Right lobe of liver (tissue), 6 donors: ENCODE data around the gene TNIK. TPM values are rescaled to one million over a fixed set of nuclear protein-coding genes. Genes with fewer than 3 reads are reported as not detected.

Experiments used
- ATAC-seq, 4 donors: fragments of 200-7000 bp; cut with Tn5 transposase; one replicate each; pipeline ENCODE4 v1.9.1; 2020; ENCODE audit warnings: mild to moderate bottlenecking in 4 of 4, moderate library complexity in 4 of 4
- DNase-seq, 3 donors: peaks; one replicate each; pipeline ENCODE4 v3.0.0-alpha.2; 2020
- H3K27ac ChIP-seq, 3 donors: fragments of 200-600 bp; one replicate each; pipeline ENCODE4 v1.8.0; 2022
- H3K27me3 ChIP-seq, 2 donors: fragments of 200-600 bp; one replicate each; pipeline ENCODE4 v1.8.0; 2022
- H3K36me3 ChIP-seq, 4 donors: fragments of 200-600 bp; sonication (generic) in 1 of 4; one replicate each; pipeline versions ENCODE4 v1.5.1 to v1.8.0; 2017 to 2022; ENCODE audit warnings: control low read depth in 1 of 4
- H3K4me1 ChIP-seq, 4 donors: fragments of 200-600 bp; sonication (generic) in 1 of 4; one replicate each; pipeline versions ENCODE4 v1.5.1 to v1.8.0; 2017 to 2022; ENCODE audit warnings: control low read depth in 1 of 4
- H3K4me3 ChIP-seq, 3 donors: fragments of 200-600 bp; one replicate each; pipeline ENCODE4 v1.8.0; 2022
- H3K9me3 ChIP-seq, 4 donors: fragments of 200-600 bp; sonication (generic) in 1 of 4; one replicate each; pipeline versions ENCODE4 v1.5.1 to v1.8.0; 2017 to 2022; ENCODE audit warnings: control low read depth in 1 of 4
- CTCF ChIP-seq, 4 donors: fragments of 200-600 bp in 3 of 4; fragments of 450-650 bp in 1 of 4; IDR thresholded peaks; one replicate each; pipeline versions ENCODE4 v1.5.1 to v1.8.0; 2016 to 2022; ENCODE audit warnings: antibody characterized with exemption in 4 of 4, mild to moderate bottlenecking in 2 of 4
- POLR2A ChIP-seq: fragments of 450-650 bp; IDR thresholded peaks from one replicate; pipeline ENCODE4 v1.6.1; 2017; ENCODE audit warnings: antibody characterized with exemption, mild to moderate bottlenecking
- WGBS: methylation state at CpG from one replicate; pipeline ENCODE4 v1.1.6; 2018; ENCODE audit warnings: low coverage, low lambda C conversion rate; ENCODE audit not compliant: insufficient coverage; ENCODE audit errors: missing lambda C conversion rate; 5-methylcytosine and 5-hydroxymethylcytosine counted together
- intact Hi-C, 2 donors: fragments of 100-400 bp; cut with DNase I; formaldehyde crosslinking; loops; one replicate each; pipeline versions ENCODE4 v1.11.2 to v1.14.1; 2022
- total RNA-seq, 6 experiments: library from RNA; depleted of rRNA in 2 of 6; stranded (reverse); fragments of >200 nt in 2 of 6; fragmentation: NEBNext Ultra II Directional in 3 of 6; extraction: Animal tissue kit (Norgen Biotek cat#: 25700) in 3 of 6; gene quantifications; one replicate each; pipeline versions ENCODE4 v1.1.0 to v1.2.4, GENCODE V29; 2016 to 2023
- donor health status: DM: no; HTN: yes; CAD: no.
- donor health status: DM: no; HTN: no; CAD: no.
- donor health status: DM: no; HTN: no; CAD: no.
- donor health status: DM: no; HTN: yes; CAD: no.
- donor health status: DM: no; HTN: yes; CAD: no.

Gene TNIK
- total RNA-seq, 6 experiments from 2014 or later: 5.2 to 8.0 (median 6.8) TPM

GRCh38 chr3:171495413-171495812, 35.2 kb upstream of the TNIK start:
- intact Hi-C loops: no loop called here
- no peak for DNase-seq
- ATAC-seq: no peak
- no peak overlapping the region for H3K27ac ChIP-seq
- no peaks in the 10 kb centered on the region for H3K27me3 ChIP-seq
- TF ChIP-seq POLR2A (no peak), CTCF (IDR thresholded peaks at IDR 0.05) (no peak)
- H3K36me3 ChIP-seq: no peaks in the 10 kb centered on the region
- no peaks in the 10 kb centered on the region for H3K9me3 ChIP-seq
- H3K4me1 ChIP-seq: no peaks in the 10 kb centered on the region
- no peak overlapping the region for H3K4me3 ChIP-seq

- DNase-seq (no peak), ATAC-seq (no peak)
- WGBS: 67% methylated on average over 4 of the region's 4 CpGs
- no peaks in the 10 kb centered on the region for H3K9me3 ChIP-seq
- no peaks in the 10 kb centered on the region for H3K4me1 ChIP-seq
- intact Hi-C loops: no loop called here
- no peak overlapping the region for H3K27ac ChIP-seq
- no peak overlapping the region for H3K4me3 ChIP-seq
- no peaks in the 10 kb centered on the region for H3K36me3 ChIP-seq
- TF ChIP-seq CTCF (IDR thresholded peaks at IDR 0.05): no peak
- TF ChIP-seq POLR2A: no peak
- no peaks in the 10 kb centered on the region for H3K27me3 ChIP-seq
Measured at GRCh38 chr3:171494457-171495109, 34.4 kb upstream of the TNIK start.

GRCh38 chr3:171491361-171491760, 31.2 kb upstream of the TNIK start:
- intact Hi-C loops: no loop called here

GRCh38 chr3:171490901-171491300, 30.7 kb upstream of the TNIK start:
- no peaks in the 10 kb centered on the region for H3K36me3 ChIP-seq
- no peak overlapping the region for H3K27ac ChIP-seq
- no peak for TF ChIP-seq POLR2A
- TF ChIP-seq CTCF (IDR thresholded peaks at IDR 0.05): no peak
- DNase-seq (no peak), ATAC-seq (no peak)
- no peaks in the 10 kb centered on the region for H3K4me1 ChIP-seq
- no peaks in the 10 kb centered on the region for H3K27me3 ChIP-seq
- WGBS: 100% methylated on average over 2 of the region's 3 CpGs
- intact Hi-C loops: no loop called here
- no peaks in the 10 kb centered on the region for H3K9me3 ChIP-seq
- no peak overlapping the region for H3K4me3 ChIP-seq

More at GRCh38 chr3:171491361-171491760, 31.2 kb upstream of the TNIK start:
- Histone ChIP-seq H3K4me3 (peak overlapping the region in 1 of 3 donors; percentile 19), H3K9me3 (no peaks in the 10 kb centered on the region), H3K4me1 (no peaks in the 10 kb centered on the region), H3K27ac (no peak overlapping the region), H3K36me3 (no peaks in the 10 kb centered on the region), H3K27me3 (no peaks in the 10 kb centered on the region)
- WGBS: 18% methylated on average over 2 of the region's 2 CpGs
- no peak for DNase-seq
- ATAC-seq: peak in 1 of 4 donors; percentile 39
- TF ChIP-seq POLR2A (no peak), CTCF (IDR thresholded peaks at IDR 0.05) (no peak)

GRCh38 chr3:171489348-171489747, 29.1 kb upstream of the TNIK start:
- no peak for DNase-seq
- Histone ChIP-seq H3K4me1 (no peaks in the 10 kb centered on the region), H3K4me3 (no peak overlapping the region), H3K27me3 (no peaks in the 10 kb centered on the region), H3K27ac (no peak overlapping the region), H3K36me3 (no peaks in the 10 kb centered on the region), H3K9me3 (no peaks in the 10 kb centered on the region)
- no peak for ATAC-seq
- no peak for TF ChIP-seq CTCF (IDR thresholded peaks at IDR 0.05)
- WGBS: 83% methylated on average over 4 of the region's 4 CpGs
- intact Hi-C loops: no loop called here
